WTC11 (cell line): ENCODE data around the gene MAS1L. TPM values are rescaled to one million over a fixed set of nuclear protein-coding genes. Genes with fewer than 3 reads are reported as not detected.

Source experiments
- ATAC-seq: fragments of 200-7000 bp; cut with Tn5 transposase; 2 replicates; pipeline ENCODE4 v1.10.0; 2021; ENCODE audit warnings: mild to moderate bottlenecking, moderate library complexity
- CTCF ChIA-PET: fragments of 300-600 bp; sonication (Branson Sonifier 250); formaldehyde crosslinking; loops from one replicate; lab custom pipeline; 2021; ENCODE audit warnings: antibody characterized with exemption; lab: Charles Lee
- POLR2A ChIA-PET: fragments of 350-600 bp; sonication (Branson Sonifier 250); formaldehyde crosslinking; loops from one replicate; lab custom pipeline; 2021; ENCODE audit warnings: antibody characterized with exemption; lab: Charles Lee
- DNase-seq: peaks from one replicate; pipeline ENCODE4 v3.0.0; 2021; ENCODE audit warnings: low spot score
- H3K27ac Mint-ChIP-seq: 2 replicates; pipeline ENCODE4 v1.8.0; 2021; ENCODE audit warnings: mixed read lengths
- H3K27me3 Mint-ChIP-seq: 2 replicates; pipeline ENCODE4 v1.8.0; 2021; ENCODE audit warnings: low read depth, mild to moderate bottlenecking, moderate library complexity, mixed read lengths
- H3K36me3 Mint-ChIP-seq: 2 replicates; pipeline ENCODE4 v1.8.0; 2021; ENCODE audit warnings: mixed read lengths
- H3K4me1 Mint-ChIP-seq: 2 replicates; pipeline ENCODE4 v1.8.0; 2022; ENCODE audit warnings: mixed read lengths
- H3K4me3 Mint-ChIP-seq: 2 replicates; pipeline ENCODE4 v1.8.0; 2021; ENCODE audit warnings: mild to moderate bottlenecking, moderate library complexity, mixed read lengths
- H3K9me3 Mint-ChIP-seq: 2 replicates; pipeline ENCODE4 v1.8.0; 2021; ENCODE audit warnings: mixed read lengths
- AFF4 ChIP-seq: sonication (generic); formaldehyde crosslinking; IDR thresholded peaks from 2 replicates; pipeline ENCODE4 v1.8.1; 2023; ENCODE audit warnings: mild to moderate bottlenecking, missing genetic modification reagents, borderline replicate concordance
- AR ChIP-seq: fragments of 250-450 bp; sonication (Bioruptor Pico); IDR thresholded peaks from 2 replicates; pipeline ENCODE4 v1.9.0; 2021; ENCODE audit warnings: mild to moderate bottlenecking
- ATF6 ChIP-seq: sonication (generic); formaldehyde crosslinking; IDR thresholded peaks from 2 replicates; pipeline ENCODE4 v1.8.1; 2023; ENCODE audit warnings: mild to moderate bottlenecking, missing genetic modification reagents
- CREM ChIP-seq: sonication (generic); formaldehyde crosslinking; IDR thresholded peaks from 2 replicates; pipeline ENCODE4 v1.8.1; 2022; ENCODE audit warnings: mild to moderate bottlenecking, missing genetic modification reagents, moderate library complexity
- EMX1 ChIP-seq: fragments of 250-450 bp; sonication (Bioruptor Pico); IDR thresholded peaks from 2 replicates; pipeline ENCODE4 v1.8.0; 2021; ENCODE audit warnings: mild to moderate bottlenecking
- ESRRA ChIP-seq: sonication (generic); formaldehyde crosslinking; IDR thresholded peaks from 2 replicates; pipeline ENCODE4 v1.8.1; 2022; ENCODE audit warnings: mild to moderate bottlenecking, missing genetic modification reagents, borderline replicate concordance
- RELA ChIP-seq: sonication (generic); formaldehyde crosslinking; IDR thresholded peaks from 2 replicates; pipeline ENCODE4 v1.8.1; 2022; ENCODE audit warnings: missing genetic modification reagents, mild to moderate bottlenecking, borderline replicate concordance
- ZBTB21 ChIP-seq: sonication (generic); formaldehyde crosslinking; IDR thresholded peaks from 2 replicates; pipeline ENCODE4 v1.8.1; 2023; ENCODE audit warnings: mild to moderate bottlenecking, missing genetic modification reagents, borderline replicate concordance
- ZMAT4 ChIP-seq: fragments of 250-450 bp; sonication (Bioruptor Pico); IDR thresholded peaks from 2 replicates; pipeline ENCODE4 v1.9.0; 2021; ENCODE audit warnings: mild to moderate bottlenecking
- ZNF232 ChIP-seq: sonication (generic); formaldehyde crosslinking; IDR thresholded peaks from 2 replicates; pipeline ENCODE4 v1.8.0; 2022; ENCODE audit warnings: mild to moderate bottlenecking, missing genetic modification reagents
- ZNF396 ChIP-seq: fragments of 250-450 bp; sonication (Bioruptor Pico); IDR thresholded peaks from 2 replicates; pipeline ENCODE4 v1.8.0; 2021; ENCODE audit warnings: mild to moderate bottlenecking, moderate library complexity, borderline replicate concordance
- ZNF423 ChIP-seq: fragments of 250-450 bp; sonication (Bioruptor Pico); IDR thresholded peaks from 2 replicates; pipeline ENCODE4 v2.1.2; 2022; ENCODE audit warnings: mild to moderate bottlenecking, moderate library complexity
- total RNA-seq: library from RNA; stranded (reverse); gene quantifications from 3 replicates; pipeline ENCODE4 v1.2.3, GENCODE V29; 2021

Gene MAS1L
- total RNA-seq, 1 experiment from 2014 or later: not detected

- ChIA-PET POLR2A (interaction anchor here (0.6 kb wide), 1 partner anchor 541 kb away, joined by 8 read pairs; no protein-coding TSS in a partner anchor), CTCF (interaction anchor here (1.1 kb wide), 1 partner anchor 125 kb away, joined by 3 read pairs; no protein-coding TSS in a partner anchor)
- peaks cover 20% of the 10 kb centered on the region for H3K4me1 Mint-ChIP-seq
- ATAC-seq (no peak), DNase-seq (no peak)
- peaks cover 12% of the 10 kb centered on the region for H3K36me3 Mint-ChIP-seq
- TF ChIP-seq ZBTB21 (CRISPR knock-in tag) (no peak), AFF4 (no peak), RELA (CRISPR knock-in tag) (no peak), CREM (CRISPR knock-in tag) (no peak), ZNF232 (CRISPR knock-in tag) (no peak), ZNF396 (CRISPR knock-in tag) (no peak), AR (CRISPR knock-in tag) (no peak), ZNF423 (CRISPR knock-in tag) (no peak), ZMAT4 (no peak), EMX1 (CRISPR knock-in tag) (no peak)
- no peak overlapping the region for H3K27ac Mint-ChIP-seq
- peaks cover 23% of the 10 kb centered on the region for H3K9me3 Mint-ChIP-seq
- H3K4me3 Mint-ChIP-seq: no peak overlapping the region
- H3K27me3 Mint-ChIP-seq: no peaks in the 10 kb centered on the region
Observed at GRCh38 chr6:29528300-29528931, 40.7 kb upstream of the MAS1L start.

- Mint-ChIP-seq H3K27me3 (no peaks in the 10 kb centered on the region), H3K36me3 (peaks cover 20% of the 10 kb centered on the region), H3K4me3 (no peak overlapping the region), H3K4me1 (peaks cover 20% of the 10 kb centered on the region), H3K27ac (no peak overlapping the region), H3K9me3 (peaks cover 32% of the 10 kb centered on the region)
- ChIA-PET POLR2A (no interaction called here), CTCF (interaction anchor here (1.1 kb wide), 1 partner anchor 126 kb away, joined by 3 read pairs; no protein-coding TSS in a partner anchor)
- ATAC-seq: no peak
- no peak for TF ChIP-seq AR (CRISPR knock-in tag)
- TF ChIP-seq RELA (CRISPR knock-in tag): no peak
- TF ChIP-seq EMX1 (CRISPR knock-in tag): no peak
- TF ChIP-seq CREM (CRISPR knock-in tag): no peak
- no peak for DNase-seq
Observed at GRCh38 chr6:29527564-29527963, 39.8 kb upstream of the MAS1L start.

- POLR2A ChIA-PET: no interaction called here
- Mint-ChIP-seq H3K27me3 (no peaks in the 10 kb centered on the region), H3K27ac (no peak overlapping the region)
Observed at GRCh38 chr6:29527126-29527525, 39.4 kb upstream of the MAS1L start.

More at GRCh38 chr6:29527126-29527525, 39.4 kb upstream of the MAS1L start:
- Mint-ChIP-seq H3K9me3 (peaks cover 36% of the 10 kb centered on the region), H3K36me3 (peaks cover 20% of the 10 kb centered on the region), H3K4me1 (peaks cover 20% of the 10 kb centered on the region), H3K4me3 (no peak overlapping the region)
- no peak for ATAC-seq
- DNase-seq: no peak
- TF ChIP-seq ATF6 (CRISPR knock-in tag): no peak
- no peak for TF ChIP-seq ESRRA (CRISPR knock-in tag)
- CTCF ChIA-PET: interaction anchor here (1.1 kb wide), 1 partner anchor 127 kb away, joined by 3 read pairs; no protein-coding TSS in a partner anchor
